Duodenal mucosa (tissue), 2 donors: ENCODE results near the gene PACS2.
"Not testable (repeated sequence)": the region's sequence is repeated elsewhere in the genome, so short reads cannot be mapped to it uniquely, and the experiment has no call there.

Experiments used
- H3K27ac ChIP-seq: one replicate; pipeline ENCODE4 v1.7.0; 2013; ENCODE audit warnings: low read depth, low read length
- H3K27me3 ChIP-seq, 2 donors: one replicate each; pipeline ENCODE4 v1.7.0; 2013; ENCODE audit warnings: low read length in 2 of 2, control low read depth in 1 of 2; ENCODE audit not compliant: insufficient read depth in 2 of 2, control insufficient read depth in 1 of 2
- H3K36me3 ChIP-seq, 2 donors: one replicate each; pipeline ENCODE4 v1.7.0; 2013; ENCODE audit warnings: low read length in 2 of 2, control low read depth in 1 of 2; ENCODE audit not compliant: insufficient read depth in 2 of 2, control insufficient read depth in 1 of 2
- H3K4me1 ChIP-seq, 2 donors: one replicate each; pipeline ENCODE4 v1.7.0; 2013; ENCODE audit warnings: low read length in 2 of 2, control low read depth in 1 of 2; ENCODE audit not compliant: insufficient read depth in 2 of 2, control insufficient read depth in 1 of 2
- H3K4me3 ChIP-seq, 2 donors: one replicate each; pipeline ENCODE4 v1.7.0; 2013; ENCODE audit warnings: low read length in 2 of 2, low read depth in 1 of 2
- H3K9ac ChIP-seq, 2 donors: one replicate each; pipeline ENCODE4 v1.7.0; 2013; ENCODE audit warnings: low read length in 2 of 2, low read depth in 1 of 2
- H3K9me3 ChIP-seq, 2 donors: one replicate each; pipeline ENCODE4 v1.7.0; 2013; ENCODE audit warnings: low read length in 2 of 2, control low read depth in 1 of 2; ENCODE audit not compliant: control insufficient read depth in 1 of 2

Gene PACS2

GRCh38 chr14:105287249-105288102, 27.1 kb upstream of the PACS2 start:
- H3K9me3 ChIP-seq = no peaks in the 10 kb centered on the region
- H3K36me3 ChIP-seq = peaks cover 0 to 11% of the 10 kb centered on the region in 2 donors
- H3K4me3 ChIP-seq = no peak overlapping the region

GRCh38 chr14:105288936-105289335, 25.6 kb upstream of the PACS2 start:
- H3K9me3 ChIP-seq, H3K36me3 ChIP-seq, H3K27me3 ChIP-seq, H3K27ac ChIP-seq, H3K9ac ChIP-seq, H3K4me3 ChIP-seq: not testable (repeated sequence)
- peaks cover 0 to 13% of the 10 kb centered on the region in 2 donors for H3K4me1 ChIP-seq

More at GRCh38 chr14:105287249-105288102, 27.1 kb upstream of the PACS2 start:
- Histone ChIP-seq H3K27ac (no peak overlapping the region), H3K27me3 (no peaks in the 10 kb centered on the region), H3K9ac (no peak overlapping the region), H3K4me1 (peaks cover 0 to 3% of the 10 kb centered on the region in 2 donors)

- no peak overlapping the region for H3K27ac ChIP-seq
- no peaks in the 10 kb centered on the region for H3K27me3 ChIP-seq
- H3K4me3 ChIP-seq = no peak overlapping the region
- no peaks in the 10 kb centered on the region for H3K9me3 ChIP-seq
- no peaks in the 10 kb centered on the region for H3K36me3 ChIP-seq
- H3K9ac ChIP-seq = no peak overlapping the region
- peaks cover 0 to 17% of the 10 kb centered on the region in 2 donors for H3K4me1 ChIP-seq
Observed at GRCh38 chr14:105290621-105291346, 23.8 kb upstream of the PACS2 start.

- Histone ChIP-seq H3K27ac (no peak overlapping the region), H3K27me3 (no peaks in the 10 kb centered on the region), H3K9ac (no peak overlapping the region), H3K36me3 (no peaks in the 10 kb centered on the region), H3K4me3 (no peak overlapping the region), H3K9me3 (no peaks in the 10 kb centered on the region), H3K4me1 (peaks cover 0 to 17% of the 10 kb centered on the region in 2 donors)
Observed at GRCh38 chr14:105292826-105293711, 21.5 kb upstream of the PACS2 start.

- Histone ChIP-seq H3K27ac (no peak overlapping the region), H3K9ac (no peak overlapping the region)
Observed at GRCh38 chr14:105294142-105294597, 20.4 kb upstream of the PACS2 start.

GRCh38 chr14:105297311-105297710, 17.2 kb upstream of the PACS2 start:
- not testable (repeated sequence) for H3K36me3 ChIP-seq, H3K27ac ChIP-seq, H3K27me3 ChIP-seq, H3K9ac ChIP-seq, H3K9me3 ChIP-seq, H3K4me3 ChIP-seq
- H3K4me1 ChIP-seq = peaks cover 7 to 24% of the 10 kb centered on the region in 2 donors

More at GRCh38 chr14:105294142-105294597, 20.4 kb upstream of the PACS2 start:
- no peaks in the 10 kb centered on the region for H3K36me3 ChIP-seq
- H3K9me3 ChIP-seq = no peaks in the 10 kb centered on the region
- peaks cover 0 to 18% of the 10 kb centered on the region in 2 donors for H3K4me1 ChIP-seq
- H3K4me3 ChIP-seq = no peak overlapping the region
- H3K27me3 ChIP-seq = no peaks in the 10 kb centered on the region

- Histone ChIP-seq H3K9me3 (no peaks in the 10 kb centered on the region), H3K36me3 (no peaks in the 10 kb centered on the region), H3K4me3 (peak overlapping the region; percentile 79 to 91), H3K4me1 (peaks cover 7 to 10% of the 10 kb centered on the region in 2 donors), H3K9ac (peak overlapping the region; percentile 67 to 94), H3K27me3 (no peaks in the 10 kb centered on the region), H3K27ac (peak overlapping the region; percentile 97)
Observed at GRCh38 chr14:105299654-105300541, 14.7 kb upstream of the PACS2 start.

- H3K9ac ChIP-seq = peak within 1 kb of the TSS; percentile 67 to 94
- H3K9me3 ChIP-seq = no peaks in the 10 kb centered on the region
- H3K4me3 ChIP-seq = peak within 1 kb of the TSS; percentile 79 to 91
- H3K27me3 ChIP-seq = no peaks in the 10 kb centered on the region
- peaks cover 7 to 10% of the 10 kb centered on the region in 2 donors for H3K4me1 ChIP-seq
- peak within 1 kb of the TSS; percentile 97 for H3K27ac ChIP-seq
- H3K36me3 ChIP-seq = no peaks in the 10 kb centered on the region
Observed at GRCh38 chr14:105300542-105301102, 13.9 kb upstream of the PACS2 start, which contains the start of gene BRF1. BRF1 (minus strand) TSS chr14:105301001; CDS start chr14:105300629, 372 bp downstream.
